GM21576 (cell line): ENCODE results near the gene HTRA3.

Experiments used
- ATAC-seq: cut with Tn5 transposase; IDR thresholded peaks from one replicate; pipeline ENCODE4 v1.9.1; 2021; ENCODE audit warnings: mild to moderate bottlenecking, moderate library complexity; ENCODE audit not compliant: unreplicated experiment

The HTRA3 gene

DNA sequence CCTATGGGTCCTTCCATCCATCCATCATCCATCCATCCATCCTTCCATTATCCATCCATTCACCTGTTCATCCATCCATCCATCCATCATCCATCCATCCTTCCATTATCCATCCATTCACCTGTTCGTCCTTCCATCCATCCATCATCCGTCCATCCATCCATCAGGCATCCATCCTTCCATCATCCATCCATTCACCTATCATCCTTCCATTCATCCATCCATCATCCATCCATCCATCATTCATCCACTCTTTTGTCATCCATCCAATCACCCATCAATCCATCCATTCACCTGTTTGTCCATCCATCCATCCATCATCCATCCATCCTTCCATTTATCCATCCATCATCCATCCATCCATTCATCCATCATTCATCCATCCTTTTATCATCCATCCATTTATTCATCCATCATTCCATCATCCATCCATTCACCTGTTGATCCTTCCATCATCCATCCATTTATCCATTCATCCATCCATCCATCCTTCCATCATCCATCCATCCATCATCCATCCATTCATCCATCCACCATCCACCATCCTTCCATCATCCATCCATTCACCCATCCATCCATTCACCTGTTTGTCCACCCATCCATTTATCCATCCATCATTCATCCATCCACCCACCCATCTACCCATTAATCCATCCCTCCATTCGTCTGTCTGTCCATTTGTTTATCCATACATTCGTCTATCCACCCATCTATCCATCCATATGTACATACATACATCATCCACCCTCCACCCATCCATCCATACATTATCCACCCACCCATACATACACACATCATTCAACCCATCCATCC, 35.7 kb upstream of the HTRA3 start:
- ATAC-seq = no peak

DNA sequence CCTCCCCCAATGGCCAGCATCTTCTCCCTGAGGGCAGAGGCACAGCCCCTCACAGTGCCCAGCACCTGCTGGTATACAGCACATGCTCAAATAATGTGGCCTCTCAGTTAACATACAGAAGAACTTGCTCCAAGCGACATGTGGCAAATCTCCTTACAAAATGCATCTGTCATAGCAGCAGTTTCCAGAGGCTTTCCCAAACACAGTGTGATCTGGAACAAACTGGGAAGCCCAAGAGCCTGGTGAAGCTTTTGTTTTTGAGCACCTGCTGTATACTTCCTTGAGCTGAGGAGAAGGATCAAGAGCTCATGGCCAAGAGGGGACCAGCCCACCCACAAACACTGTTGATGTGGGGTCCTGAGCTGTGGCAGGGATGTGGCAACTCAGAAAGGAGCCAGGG, 34.8 kb upstream of the HTRA3 start:
- ATAC-seq = no peak

DNA sequence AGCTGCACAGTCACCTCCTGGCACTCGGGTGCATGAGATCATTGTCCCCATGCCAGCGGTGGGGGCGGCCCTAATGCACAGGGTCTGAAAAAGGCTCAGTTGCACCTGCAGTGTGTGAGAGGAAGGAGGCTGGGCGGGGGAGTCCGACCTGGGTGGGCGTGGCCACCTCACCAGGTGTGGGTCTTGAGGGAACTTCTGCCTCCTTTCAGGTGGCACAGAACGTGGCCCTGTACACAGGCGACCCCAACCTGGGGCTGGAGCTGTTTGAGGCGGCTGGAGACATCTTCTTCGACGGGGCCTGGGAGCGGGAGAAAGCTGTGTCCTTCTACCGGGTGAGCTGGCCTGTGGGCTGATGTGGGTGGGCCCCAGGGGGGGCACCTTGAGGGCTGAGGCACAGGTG, 34.3 kb upstream of the HTRA3 start:
- ATAC-seq = no peak

DNA sequence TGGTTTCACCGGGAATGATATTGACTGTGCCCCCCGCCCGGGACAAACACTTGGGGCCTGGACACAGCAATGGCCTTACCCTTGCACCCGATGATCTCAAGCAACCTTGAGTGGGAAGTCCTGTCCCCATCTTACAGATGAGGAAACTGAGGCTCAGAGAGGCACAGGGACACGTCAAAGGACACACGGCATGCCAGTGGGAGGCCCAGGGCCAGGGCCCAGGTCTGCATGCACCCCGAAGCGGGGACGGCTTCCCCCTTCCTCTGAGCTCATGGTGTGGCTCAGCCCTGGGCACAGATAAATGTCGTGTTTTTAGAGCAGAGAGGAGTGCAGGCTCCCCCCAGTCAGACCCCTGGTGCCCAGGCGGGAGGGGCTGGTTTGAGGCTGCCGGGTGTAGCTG, 33.9 kb upstream of the HTRA3 start:
- ATAC-seq = no peak

DNA sequence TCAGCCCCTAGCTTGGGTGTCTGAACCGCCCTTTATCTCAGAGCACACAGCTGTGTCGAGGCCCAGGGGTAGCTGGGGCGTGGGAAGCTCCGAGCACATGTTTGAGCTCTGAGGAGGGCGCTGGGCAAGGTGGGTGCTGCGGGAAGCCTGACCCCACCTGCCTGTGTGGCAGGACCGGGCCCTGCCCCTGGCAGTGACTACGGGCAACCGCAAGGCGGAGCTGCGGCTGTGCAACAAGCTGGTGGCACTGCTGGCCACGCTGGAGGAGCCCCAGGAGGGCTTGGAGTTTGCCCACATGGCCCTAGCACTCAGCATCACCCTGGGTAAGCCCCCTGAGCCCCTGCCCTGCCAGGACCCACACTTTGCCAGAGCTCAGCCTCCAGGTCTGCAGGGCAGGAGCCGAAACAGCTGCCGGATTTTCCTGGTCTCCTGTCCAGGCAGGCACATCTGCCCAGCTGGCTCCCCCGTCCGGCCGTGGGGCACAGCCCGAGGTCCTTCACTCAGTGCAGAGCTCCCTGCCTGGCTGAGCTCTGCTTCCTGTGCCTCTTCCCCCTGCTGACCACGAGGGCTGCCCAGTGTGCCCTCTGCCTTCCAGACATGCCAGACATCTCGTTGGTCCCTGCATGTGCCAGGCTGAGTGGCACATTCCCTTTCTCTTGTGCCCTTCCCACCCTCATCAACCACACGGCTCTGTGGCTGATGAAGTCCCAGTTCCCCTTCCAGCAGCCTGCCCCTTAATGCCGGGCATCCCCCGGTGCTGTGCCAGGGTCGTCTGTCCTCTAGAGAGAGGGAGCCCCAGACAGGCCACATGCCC, 33.2 kb upstream of the HTRA3 start:
- ATAC-seq = no peak

DNA sequence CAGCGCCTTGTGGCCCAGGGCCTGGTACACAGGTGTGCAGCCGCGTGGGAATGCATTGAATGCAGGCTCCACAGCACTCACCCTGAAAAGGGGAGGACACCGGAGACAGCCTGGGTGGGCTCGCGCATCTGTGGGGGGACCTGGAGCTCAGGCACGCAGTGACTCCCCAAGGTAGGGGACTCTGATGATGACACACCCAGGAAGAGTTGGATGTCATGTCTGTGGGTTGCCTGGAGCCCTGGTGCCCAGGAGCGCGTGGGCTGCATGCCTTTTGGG, 32.7 kb upstream of the HTRA3 start:
- no peak for ATAC-seq

DNA sequence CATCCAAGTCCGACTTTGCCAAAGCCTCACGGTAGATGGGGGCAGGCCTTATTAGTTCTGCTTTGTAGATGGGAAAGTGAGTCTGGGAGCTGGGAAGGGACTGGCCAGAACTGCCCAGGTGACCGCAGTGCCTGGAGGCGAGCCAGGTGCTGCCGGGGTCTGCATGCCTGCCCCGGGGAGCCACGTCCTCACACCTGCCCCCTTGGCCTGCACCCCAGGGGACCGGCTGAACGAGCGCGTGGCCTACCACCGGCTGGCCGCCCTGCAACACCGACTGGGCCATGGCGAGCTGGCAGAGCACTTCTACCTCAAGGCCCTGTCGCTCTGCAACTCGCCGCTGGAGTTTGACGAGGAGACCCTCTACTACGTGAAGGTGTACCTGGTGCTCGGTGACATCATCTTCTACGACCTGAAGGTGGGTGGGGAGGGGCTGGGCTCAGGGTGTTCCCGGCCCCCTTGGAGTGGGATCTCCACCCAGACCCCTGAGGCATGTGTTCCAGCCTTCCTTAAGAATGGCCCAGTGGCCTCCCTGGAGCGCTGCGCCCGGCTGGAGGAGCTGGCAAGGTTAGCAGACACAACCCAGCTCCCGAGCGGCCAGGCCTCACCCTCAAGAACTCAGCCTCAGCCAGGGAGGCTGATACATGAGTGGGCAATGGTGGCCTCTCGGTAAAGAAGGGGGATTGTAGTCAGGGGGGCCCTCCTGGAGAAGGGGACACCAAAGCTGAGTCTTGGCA, 32.1 kb upstream of the HTRA3 start:
- ATAC-seq = no peak

DNA sequence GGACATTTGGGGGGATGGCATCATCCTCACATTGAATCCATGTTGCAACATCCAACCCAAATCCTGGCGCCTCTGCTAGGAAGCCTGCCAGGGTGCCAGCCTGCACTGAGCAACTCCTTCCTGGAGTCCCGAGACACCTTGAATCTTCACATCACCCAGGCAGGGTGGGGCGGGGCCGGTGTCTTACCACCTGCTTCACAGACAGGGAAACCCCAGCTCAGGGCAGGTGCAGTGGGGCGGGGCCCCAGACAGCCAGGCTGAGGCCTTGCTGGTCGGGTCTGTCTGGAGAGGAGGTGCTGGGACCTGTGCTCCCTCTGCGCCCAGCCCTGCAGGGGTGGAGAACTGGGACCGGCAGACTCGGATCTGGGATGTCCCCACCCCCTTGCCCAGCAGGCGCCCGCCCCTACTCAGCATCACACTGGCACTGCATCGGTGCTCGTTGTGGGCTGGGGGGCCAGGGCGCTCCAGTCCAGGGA, 31.5 kb upstream of the HTRA3 start:
- ATAC-seq = no peak

DNA sequence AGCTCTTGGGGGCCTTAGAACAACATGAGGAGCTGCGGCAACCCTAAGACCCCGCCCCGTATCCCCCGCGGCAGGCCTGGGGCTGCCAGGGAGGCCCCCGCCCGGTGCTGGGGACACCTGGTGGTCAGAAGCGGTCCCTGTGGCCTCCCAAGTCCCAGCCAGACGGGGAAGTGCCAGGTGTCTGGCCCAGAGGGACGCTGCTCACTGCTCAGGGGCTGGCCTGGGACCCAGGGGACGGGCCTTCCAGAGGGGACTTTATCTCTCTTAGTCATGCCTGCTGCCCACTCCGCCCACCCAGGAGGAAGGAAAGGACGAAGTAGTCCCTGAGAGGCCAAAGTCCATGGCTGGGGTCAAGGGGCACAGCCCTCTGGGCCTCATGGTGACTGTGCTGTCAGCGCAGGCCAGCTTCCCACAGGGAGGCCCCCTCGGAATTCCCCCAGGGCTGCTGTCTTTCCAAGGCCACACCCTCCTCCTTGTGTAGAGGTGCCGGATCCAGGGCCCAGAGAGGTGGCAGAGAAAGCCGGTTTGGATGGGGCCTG, 31.0 kb upstream of the HTRA3 start:
- ATAC-seq = no peak

DNA sequence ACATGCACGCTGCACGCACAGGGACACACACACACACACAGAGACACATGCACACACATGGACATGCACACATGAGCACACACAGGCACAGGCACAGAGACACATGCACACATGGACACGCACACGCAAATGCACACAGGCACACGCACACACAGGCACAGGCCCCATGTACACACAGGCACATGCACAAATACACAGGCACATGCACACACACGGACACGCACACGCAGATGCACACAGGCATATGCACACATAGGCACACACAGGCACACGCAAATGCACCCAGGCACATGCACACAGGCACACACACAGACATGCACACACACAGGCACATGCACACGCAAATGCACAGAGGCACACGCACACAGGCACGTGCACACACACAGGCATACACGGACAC, 30.3 kb upstream of the HTRA3 start:
- ATAC-seq = no peak

DNA sequence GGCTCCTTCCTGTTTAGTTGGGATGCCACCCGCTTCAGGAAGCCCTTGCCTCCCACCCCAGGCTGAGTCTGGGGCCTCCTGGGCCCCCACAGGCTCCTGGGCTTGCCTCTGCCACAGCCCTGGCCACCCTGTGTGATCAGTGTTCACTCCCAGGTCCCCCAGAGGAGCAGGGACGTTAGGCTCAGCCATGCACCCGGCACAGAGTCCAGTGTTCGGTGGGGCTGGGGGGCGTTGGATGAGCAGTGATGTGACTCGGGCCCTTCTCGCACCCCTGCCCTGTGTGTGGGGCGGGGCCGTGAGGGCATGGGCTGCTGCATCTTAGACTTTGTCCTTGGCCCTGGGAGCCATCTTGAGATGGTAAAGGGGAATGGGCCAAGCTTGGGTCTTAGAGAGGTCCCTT, 29.9 kb upstream of the HTRA3 start:
- ATAC-seq = no peak

DNA sequence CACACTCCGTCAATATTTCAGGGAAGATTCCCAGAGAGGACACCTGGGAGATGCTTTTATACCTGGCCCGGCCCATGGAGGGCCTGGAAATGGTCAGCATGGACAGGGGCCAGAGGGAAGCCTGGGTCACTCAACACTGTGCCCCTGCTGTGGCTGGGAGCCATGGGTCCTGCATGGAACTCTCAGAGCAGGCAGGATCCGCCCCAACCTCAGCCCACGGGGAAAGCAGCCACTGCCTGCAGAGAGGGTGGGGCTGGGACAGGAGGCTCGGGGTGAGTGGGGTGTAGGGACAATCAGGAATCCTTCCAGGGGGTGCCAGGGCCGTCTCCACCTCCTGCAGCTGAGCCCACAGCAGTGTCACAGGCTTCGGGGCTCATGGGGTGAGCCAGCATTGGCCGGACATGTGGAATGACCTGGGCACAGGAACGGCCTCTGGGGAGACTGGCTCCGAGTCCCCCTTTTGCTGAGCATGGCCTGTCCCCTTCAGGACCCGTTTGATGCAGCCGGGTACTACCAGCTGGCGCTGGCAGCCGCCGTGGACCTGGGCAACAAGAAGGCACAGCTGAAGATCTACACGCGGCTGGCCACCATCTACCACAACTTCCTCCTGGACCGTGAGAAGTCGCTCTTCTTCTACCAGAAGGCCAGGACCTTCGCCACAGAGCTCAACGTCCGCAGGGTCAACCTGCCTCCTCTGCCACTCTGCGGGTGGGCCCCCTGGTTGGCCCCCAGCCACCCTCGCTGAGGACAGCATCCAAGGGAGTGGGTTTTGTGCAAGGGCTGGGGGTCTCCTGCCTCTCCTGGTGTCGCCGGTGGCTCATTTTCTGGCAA, 29.1 kb upstream of the HTRA3 start:
- no peak for ATAC-seq

DNA sequence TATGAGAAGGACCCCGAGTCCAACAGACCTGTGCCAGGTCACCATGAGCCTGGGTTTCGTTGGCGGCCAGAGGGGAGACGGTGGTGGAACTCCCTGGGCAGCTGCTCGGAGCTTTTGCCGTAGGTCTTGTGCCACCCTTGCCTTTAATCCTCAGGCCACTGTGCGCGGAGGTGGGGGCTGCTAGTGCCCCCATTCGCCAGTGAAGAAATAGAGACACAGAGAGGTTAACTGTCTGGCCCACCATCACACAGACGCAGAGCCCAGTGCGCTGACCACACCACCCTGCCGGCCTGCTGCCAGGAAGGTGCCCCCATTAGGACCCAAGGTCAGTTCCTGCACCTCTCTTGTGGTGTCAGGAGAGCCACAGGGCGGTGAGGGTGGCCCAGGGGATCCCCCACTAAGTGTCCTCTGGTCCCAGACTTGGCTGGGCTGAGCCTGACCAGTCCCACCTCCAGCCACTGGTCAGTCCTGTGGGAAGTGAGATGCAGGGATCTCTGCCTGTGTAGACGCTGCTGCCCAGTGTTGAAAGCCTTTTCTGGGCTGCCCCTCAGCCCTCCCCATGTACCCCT, 28.3 kb upstream of the HTRA3 start:
- no peak for ATAC-seq

DNA sequence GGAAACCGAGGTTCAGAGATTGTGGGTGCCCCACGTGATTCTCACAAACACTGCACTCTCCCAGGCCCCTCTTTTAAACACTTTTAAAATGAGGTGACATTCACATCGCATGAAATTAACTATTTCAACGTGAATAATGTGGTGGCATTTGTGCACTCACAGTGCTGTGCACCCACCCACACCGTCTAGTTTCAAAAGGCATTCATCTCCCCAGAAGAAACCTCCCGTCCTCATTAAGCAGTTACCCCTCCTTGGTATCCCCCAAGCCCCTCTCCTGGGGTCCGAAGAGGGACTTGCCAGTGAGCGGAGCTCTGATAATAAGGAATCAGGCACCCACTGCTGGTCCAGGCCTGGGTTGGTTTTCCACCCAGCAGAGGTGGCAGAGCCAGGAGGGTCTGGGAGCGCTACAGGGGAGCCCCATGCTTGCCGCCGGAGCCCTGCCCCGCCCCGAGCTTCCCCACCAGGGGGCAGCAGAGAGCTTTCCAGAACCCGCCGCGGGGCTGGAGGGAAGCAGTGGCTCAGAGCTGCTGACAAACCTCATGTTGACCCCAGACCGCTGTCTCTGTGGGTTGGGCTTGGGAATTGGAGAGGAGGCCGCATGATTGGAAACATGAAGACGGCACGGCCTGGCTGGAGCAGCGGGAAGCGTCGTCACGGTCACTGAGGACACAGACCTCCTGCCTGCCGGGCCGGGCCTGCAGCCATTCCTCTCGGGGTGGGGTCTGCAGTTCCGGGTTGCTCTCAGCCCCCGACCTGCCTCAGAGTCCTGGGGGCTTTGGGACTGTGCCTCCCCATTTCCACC, 27.5 kb upstream of the HTRA3 start:
- ATAC-seq = peak; percentile 59

DNA sequence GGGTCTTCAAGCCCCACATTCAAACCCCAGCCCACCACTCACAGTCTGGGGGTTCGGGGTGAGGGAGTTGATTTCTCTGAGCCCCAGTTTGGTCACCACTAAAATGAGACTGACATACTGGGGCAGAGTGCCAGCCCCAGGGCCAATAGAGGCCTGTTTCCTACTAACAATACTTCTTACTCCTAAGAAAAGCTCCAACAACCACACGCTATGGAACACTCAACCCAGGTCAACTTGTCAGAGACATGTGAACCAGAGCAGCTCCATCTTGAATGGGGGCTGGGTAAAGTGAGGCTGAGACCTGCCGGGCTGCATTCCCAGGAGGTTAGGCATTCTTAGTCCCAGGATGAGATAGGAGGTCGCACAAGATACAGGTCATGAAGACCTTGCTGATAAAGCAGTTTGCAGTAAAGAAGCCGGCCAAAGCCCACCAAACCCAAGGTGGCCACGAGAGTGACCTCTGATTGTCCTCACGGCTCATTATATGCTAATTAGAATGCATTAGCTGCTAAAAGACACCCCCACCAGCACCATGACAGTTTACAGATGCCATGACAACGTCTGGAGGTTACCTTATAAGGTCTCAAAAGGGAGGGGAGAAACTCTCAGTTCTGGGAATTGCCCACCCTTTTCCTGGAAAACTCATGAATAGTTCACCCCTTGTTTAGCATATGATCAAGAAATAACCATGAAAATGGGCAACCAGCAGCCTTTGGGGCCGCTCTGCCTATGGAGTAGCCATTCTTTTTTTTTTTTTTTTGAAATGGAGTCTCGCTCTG, 26.6 kb upstream of the HTRA3 start:
- ATAC-seq = no peak

DNA sequence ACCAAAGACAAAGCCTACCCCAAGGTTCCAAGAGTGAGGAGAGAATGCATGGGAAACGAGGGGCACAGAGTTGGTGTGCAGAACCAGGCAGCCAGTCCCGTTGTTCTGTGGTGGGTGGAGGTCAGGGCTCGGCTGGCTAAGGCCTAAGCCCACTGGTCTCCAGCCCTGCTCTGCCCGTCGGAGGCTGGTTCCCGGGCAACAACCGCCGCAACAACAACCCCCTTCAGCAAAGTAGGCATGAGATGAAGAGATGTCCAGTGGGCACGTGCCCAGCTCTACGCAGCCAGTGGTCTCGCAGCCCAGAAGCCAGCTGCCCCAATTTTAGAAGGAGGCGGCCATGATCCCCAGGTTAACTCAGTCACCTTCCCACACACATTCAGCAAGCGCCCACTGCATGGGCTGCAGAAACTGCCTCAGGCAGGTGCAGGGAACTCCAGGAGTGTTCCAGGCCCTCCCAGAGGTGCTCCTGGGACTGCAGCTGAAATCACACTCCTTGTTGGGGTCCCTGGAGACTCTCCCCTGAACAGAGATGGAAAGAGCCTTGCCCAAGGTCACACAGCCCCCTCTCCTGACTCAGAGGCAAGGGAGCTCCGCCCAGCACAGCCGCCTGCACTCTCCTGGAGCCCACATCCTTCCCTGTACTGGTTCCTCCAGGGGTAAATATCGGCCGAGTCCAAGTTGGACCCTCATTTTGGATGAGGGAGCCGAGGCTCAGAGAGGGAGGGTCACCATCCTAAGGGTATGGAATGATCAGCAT, 25.4 kb upstream of the HTRA3 start:
- no peak for ATAC-seq

DNA sequence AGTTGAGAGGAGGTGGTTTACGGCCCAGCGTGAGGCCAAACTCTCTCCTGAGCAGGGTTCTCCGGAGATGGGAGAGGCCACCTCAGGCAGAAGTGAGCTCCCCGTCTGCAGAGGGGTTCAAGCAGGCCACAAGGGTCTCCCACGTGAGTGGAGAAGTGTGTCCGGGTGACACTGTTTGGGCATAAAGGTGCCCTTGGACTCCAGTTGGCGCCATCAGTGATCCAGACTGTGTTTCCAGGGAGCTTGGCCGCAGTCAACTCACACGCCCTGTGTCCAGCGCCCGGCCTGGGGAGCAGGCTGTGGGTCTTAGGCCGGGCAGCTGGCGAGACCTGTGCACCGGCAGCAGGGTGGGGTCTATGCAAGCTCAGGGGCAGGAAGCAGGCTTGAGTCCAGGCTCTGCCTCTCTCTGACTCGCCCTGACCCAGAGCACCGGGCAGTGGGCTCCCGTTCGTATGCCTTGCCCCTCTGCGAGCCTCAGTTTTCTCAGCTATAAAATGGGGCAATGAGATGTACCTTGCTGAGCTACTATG, 24.6 kb upstream of the HTRA3 start:
- ATAC-seq = no peak
